Heart left ventricle (tissue), 16 donors: Measurements from ENCODE around the gene ZNF554. TPM values are rescaled to one million over a fixed set of nuclear protein-coding genes. Genes with fewer than 3 reads are reported as not detected.

Experiments used
- ATAC-seq, 4 donors: fragments of 200-7000 bp; cut with Tn5 transposase; one replicate each; pipeline ENCODE4 v1.9.1; 2020 to 2022; ENCODE audit warnings: moderate library complexity in 4 of 4, mild to moderate bottlenecking in 3 of 4, moderate number of reproducible peaks in 1 of 4
- DNase-seq, 5 donors: peaks; one replicate each; pipeline ENCODE4 v3.0.0-alpha.2; 2020
- H3K27ac ChIP-seq, 12 donors: fragments of 200-600 bp; sonication (generic) in 4 of 12; one replicate each; pipeline versions ENCODE4 v1.5.0 to v1.8.0; 2016 to 2022; ENCODE audit warnings: mild to moderate bottlenecking in 2 of 12
- H3K27me3 ChIP-seq, 9 donors: fragments of 200-600 bp; sonication (generic) in 2 of 9; one replicate each; pipeline versions ENCODE4 v1.5.1 to v1.8.0; 2016 to 2022; ENCODE audit warnings: mild to moderate bottlenecking in 3 of 9
- H3K36me3 ChIP-seq, 9 donors: fragments of 200-600 bp; sonication (generic) in 2 of 9; one replicate each; pipeline versions ENCODE4 v1.5.0 to v1.8.0; 2018 to 2022; ENCODE audit warnings: mild to moderate bottlenecking in 2 of 9
- H3K4me1 ChIP-seq, 12 donors: fragments of 200-600 bp; sonication (generic) in 4 of 12; one replicate each; pipeline versions ENCODE4 v1.5.0 to v1.8.0; 2016 to 2022; ENCODE audit warnings: mild to moderate bottlenecking in 3 of 12
- H3K4me3 ChIP-seq, 12 donors: fragments of 200-600 bp; sonication (generic) in 4 of 12; one replicate each; pipeline versions ENCODE4 v1.5.0 to v1.8.0; 2017 to 2022; ENCODE audit warnings: mild to moderate bottlenecking in 9 of 12, moderate library complexity in 4 of 12
- H3K9me3 ChIP-seq, 12 donors: fragments of 200-600 bp; sonication (generic) in 4 of 12; one replicate each; pipeline versions ENCODE4 v1.5.0 to v1.8.0; 2016 to 2022; ENCODE audit warnings: mild to moderate bottlenecking in 1 of 12
- CTCF ChIP-seq, 12 donors: fragments of 200-600 bp; sonication (generic) in 4 of 12; IDR thresholded peaks; one replicate each; pipeline versions ENCODE4 v1.5.0 to v1.8.0; 2018 to 2022; ENCODE audit warnings: antibody characterized with exemption in 12 of 12, mild to moderate bottlenecking in 5 of 12
- POLR2A ChIP-seq, 2 donors: fragments of 450-650 bp; IDR thresholded peaks; one replicate each; pipeline ENCODE4 v1.6.1; 2017; ENCODE audit warnings: antibody characterized with exemption in 2 of 2, mild to moderate bottlenecking in 2 of 2, moderate library complexity in 2 of 2
- WGBS, 4 donors: extraction: QIAGEN DNeasy Blood & Tissue Kit in 2 of 4; methylation state at CpG; one replicate each; pipeline versions ENCODE4 v1.1.5 to v1.1.7; 2013 to 2018; 5-methylcytosine and 5-hydroxymethylcytosine counted together
- intact Hi-C, 10 donors: fragments of 100-400 bp; cut with DNase I; formaldehyde crosslinking; loops; one replicate each; pipeline versions ENCODE4 v1.11.1 to v1.14.2; 2022
- polyA plus RNA-seq, 2 donors: library from polyadenylated mRNA; stranded (reverse); fragments of 200-250 nt; gene quantifications; one replicate each; pipeline ENCODE4 v1.2.3, GENCODE V29; 2013
- total RNA-seq, 9 donors: library from RNA; depleted of rRNA in 2 of 9; stranded (reverse); fragments of >200 nt in 2 of 9; fragmentation: NEBNext Ultra II Directional in 3 of 9; extraction: Animal tissue kit (Norgen Biotek cat#: 25700) in 3 of 9; gene quantifications; one replicate each; pipeline versions ENCODE4 v1.1.0 to v1.2.4, GENCODE V29; 2016 to 2023
- donor health status: ischemic (EF 13 %, LVEDD 7.1; RV severe dilation, severe dysfunction).
- donor health status: healthy with polysubstance abuse.
- donor health status: DM: no; HTN: yes; CAD: no.
- donor health status: DM: no; HTN: no; CAD: no.
- donor health status: ischemic (EF 25% LVEDD 6.9; RV normal size, moderate dysfunction).
- donor health status: ischemic (EF 25% LVEDD 5.7; RV mildly dilated, moderate dysfunction).
- donor health status: healthy.
- donor health status: DM: yes; HTN: yes; CAD: no.
- donor health status: ischemic (EF 35%, LVEDD 5.7; RV mildly dilated, moderate dysfunction).
- donor health status: nonischemic (EF 11% LVEDD 7.7; RV severe dilation, severe dysfunction).
- donor health status: DM: yes; HTN: yes; CAD: no.
- donor health status: PGD.
- donor health status: ischemic (EF 29% LVEDD 5.4; RV normal size, mild dysfunction).
- donor health status: nonischemic (EF 23%, LVEDD 6.1; RV moderate dilation, normal function).

Gene ZNF554
- total and polyA plus RNA-seq, 11 donors: 1.4 to 6.1 (median 4.5) TPM

DNA sequence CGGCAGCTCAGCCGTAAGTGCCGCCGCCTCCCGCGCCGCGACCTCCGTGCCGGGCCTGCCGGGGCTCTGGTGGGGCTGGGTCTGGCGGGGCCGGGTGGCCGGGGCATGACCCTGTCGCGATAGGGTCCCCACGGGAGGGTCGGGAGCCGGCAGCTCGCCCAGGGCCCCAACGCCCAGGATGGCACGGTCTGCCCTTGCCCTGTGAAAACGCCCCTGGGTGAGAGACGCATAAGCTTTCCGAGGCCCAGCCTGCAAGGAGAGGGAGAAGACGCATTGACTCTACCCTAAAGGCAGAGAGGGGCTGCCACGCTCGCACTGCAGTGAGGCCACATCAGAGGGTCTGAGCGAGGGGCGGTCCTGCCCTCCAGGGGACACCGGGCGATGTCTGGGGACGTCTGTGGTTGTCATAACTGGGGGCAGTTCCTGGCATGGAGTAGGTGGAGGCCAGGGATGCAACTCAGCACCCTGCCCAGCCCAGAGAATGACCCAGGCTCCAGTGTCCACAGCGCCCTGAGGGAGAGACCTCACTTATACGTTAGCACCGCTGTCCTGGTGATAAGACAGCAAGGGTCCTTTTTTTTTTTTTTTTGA lies 539 bp downstream of the ZNF554 start:
- Histone ChIP-seq H3K36me3 (peaks cover 0 to 9% (median 0%) of the 10 kb centered on the region in 9 donors), H3K9me3 (no peaks in the 10 kb centered on the region), H3K27ac (peak overlapping the region in 11 of 12 donors; percentile 17 to 84 (median 61)), H3K4me1 (peaks cover 0 to 11% (median 5%) of the 10 kb centered on the region in 12 donors), H3K27me3 (no peaks in the 10 kb centered on the region), H3K4me3 (peak overlapping the region; percentile 59 to 97 (median 84))
- WGBS, 4 donors: 1 to 5% (median 2%) methylated on average over 14 to 36 of the region's 36 CpGs
- intact Hi-C loops: loop anchor here in 1 of 10 donors (5.0 kb wide), 1 partner anchor 52 kb away; no protein-coding TSS in a partner anchor
- DNase-seq (peak in 1 of 5 donors; percentile 37), ATAC-seq (peak in 2 of 4 donors; percentile 5 to 16)
- TF ChIP-seq POLR2A (IDR thresholded peaks at IDR 0.05): no peak
- no peak for TF ChIP-seq CTCF (IDR thresholded peaks at IDR 0.05)

DNA sequence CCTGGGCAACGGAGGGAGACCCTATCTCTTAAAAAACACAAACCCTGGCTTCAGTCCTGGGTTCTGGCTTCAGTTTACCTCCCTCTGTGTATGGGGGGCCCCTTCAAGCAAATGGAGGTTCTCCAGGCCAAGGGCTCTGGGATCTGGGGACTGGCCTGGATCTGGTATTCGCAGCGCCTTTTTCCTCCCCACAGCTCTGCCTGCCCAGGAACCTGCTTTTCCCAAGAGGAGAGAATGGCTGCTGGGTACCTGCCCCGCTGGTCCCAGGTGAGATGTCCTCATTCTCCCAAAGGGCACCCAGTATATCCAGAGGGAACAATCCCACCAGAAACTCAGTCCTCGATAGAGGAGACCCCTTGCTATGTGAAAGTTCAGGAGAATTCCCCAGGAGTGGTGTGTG lies 3.2 kb downstream of the ZNF554 start:
- ATAC-seq (no peak), DNase-seq (no peak)
- intact Hi-C loops: loop anchor here in 1 of 10 donors (5.0 kb wide), 1 partner anchor 49 kb away; no protein-coding TSS in a partner anchor
- peaks cover 0 to 29% (median 6%) of the 10 kb centered on the region in 9 donors for H3K36me3 ChIP-seq
- no peak overlapping the region for H3K27ac ChIP-seq
- no peak for TF ChIP-seq CTCF (IDR thresholded peaks at IDR 0.05)
- TF ChIP-seq POLR2A (IDR thresholded peaks at IDR 0.05): no peak
- WGBS, 4 donors: 93 to 97% (median 96%) methylated on average over 5 of the region's 5 CpGs
- H3K4me1 ChIP-seq: peaks cover 0 to 11% (median 5%) of the 10 kb centered on the region in 12 donors
- H3K27me3 ChIP-seq: no peaks in the 10 kb centered on the region
- H3K9me3 ChIP-seq: peaks cover 0 to 8% (median 0%) of the 10 kb centered on the region in 12 donors
- H3K4me3 ChIP-seq: no peak overlapping the region

DNA sequence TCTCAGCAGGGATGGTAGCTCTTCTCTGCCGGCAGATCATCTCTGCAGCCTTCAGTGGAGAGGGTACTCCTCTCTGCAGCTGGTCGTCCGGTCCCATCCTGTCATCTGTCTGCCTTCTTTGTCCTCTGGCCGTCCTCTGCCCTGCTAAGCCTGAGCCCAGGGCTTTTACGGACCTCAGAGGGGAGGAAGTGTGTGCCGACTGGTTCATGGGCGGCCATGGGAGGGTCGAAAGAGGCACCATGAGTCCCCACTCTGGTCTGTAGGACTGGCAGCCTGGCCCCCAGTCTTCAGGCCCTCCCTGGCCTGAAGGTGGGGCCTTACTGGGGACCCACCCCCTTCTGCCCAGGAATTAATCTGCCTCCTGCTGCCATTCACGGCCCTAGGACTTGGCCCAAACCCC lies 4.0 kb downstream of the ZNF554 start:
- intact Hi-C loops: loop anchor here in 1 of 10 donors (5.0 kb wide), 1 partner anchor 49 kb away; no protein-coding TSS in a partner anchor
- H3K36me3 ChIP-seq: peaks cover 0 to 37% (median 11%) of the 10 kb centered on the region in 9 donors
- 62 to 82% (median 79%) methylated on average over 9 of the region's 9 CpGs for WGBS, 4 donors
- peaks cover 0 to 11% (median 5%) of the 10 kb centered on the region in 12 donors for H3K4me1 ChIP-seq
- DNase-seq: no peak
- ATAC-seq: no peak
- peaks cover 0 to 15% (median 0%) of the 10 kb centered on the region in 12 donors for H3K9me3 ChIP-seq
- no peaks in the 10 kb centered on the region for H3K27me3 ChIP-seq
- H3K27ac ChIP-seq: no peak overlapping the region
- H3K4me3 ChIP-seq: no peak overlapping the region
- no peak for TF ChIP-seq POLR2A (IDR thresholded peaks at IDR 0.05)
- no peak for TF ChIP-seq CTCF (IDR thresholded peaks at IDR 0.05)

- intact Hi-C loops: loop anchor here in 1 of 10 donors (5.0 kb wide), 1 partner anchor 48 kb away; no protein-coding TSS in a partner anchor
- 72 to 100% (median 78%) methylated on average over 2 to 8 of the region's 8 CpGs for WGBS, 4 donors
These were observed 4.5 kb downstream of the ZNF554 start for GRCh38 chr19:2824129-2824528.

More at GRCh38 chr19:2824129-2824528, 4.5 kb downstream of the ZNF554 start:
- TF ChIP-seq POLR2A (IDR thresholded peaks at IDR 0.05): no peak
- TF ChIP-seq CTCF (IDR thresholded peaks at IDR 0.05): no peak
- DNase-seq (no peak), ATAC-seq (no peak)
- H3K4me3 ChIP-seq: no peak overlapping the region
- H3K9me3 ChIP-seq: peaks cover 0 to 18% (median 0%) of the 10 kb centered on the region in 12 donors
- H3K36me3 ChIP-seq: peaks cover 0 to 41% (median 11%) of the 10 kb centered on the region in 9 donors
- peaks cover 0 to 11% (median 5%) of the 10 kb centered on the region in 12 donors for H3K4me1 ChIP-seq
- no peaks in the 10 kb centered on the region for H3K27me3 ChIP-seq
- no peak overlapping the region for H3K27ac ChIP-seq
